Islet of Langerhans (tissue), 1 donor: ENCODE results near the gene THG1L.
"Not testable (repeated sequence)": the region's sequence is repeated elsewhere in the genome, so short reads cannot be mapped to it uniquely, and the experiment has no call there.

Source experiments
- FAIRE-seq: peaks from one replicate; lab custom pipeline; 2011; peaks lifted over from hg19 to GRCh38; lab: Jason Lieb, UNC

The THG1L gene

DNA sequence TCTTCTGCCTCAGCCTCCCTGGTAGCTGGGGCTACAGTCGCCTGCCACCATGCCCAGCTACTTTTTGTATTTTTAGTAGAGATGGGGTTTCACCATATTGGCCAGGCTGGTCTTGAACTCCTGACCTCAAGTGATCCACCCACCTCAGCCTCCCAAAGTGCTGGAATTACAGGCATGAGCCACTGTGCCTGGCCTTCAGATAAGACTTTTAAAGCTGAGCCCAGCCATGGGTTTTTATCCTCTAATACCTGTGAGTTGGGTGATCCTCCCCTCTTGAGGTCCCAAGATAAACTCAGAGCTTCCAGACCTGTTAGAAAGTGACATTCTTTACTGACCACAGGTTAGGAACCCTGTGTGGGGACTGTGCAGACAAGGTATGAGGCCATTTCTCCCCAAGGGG, 3.4 kb upstream of the THG1L start:
- not testable (repeated sequence) for FAIRE-seq

DNA sequence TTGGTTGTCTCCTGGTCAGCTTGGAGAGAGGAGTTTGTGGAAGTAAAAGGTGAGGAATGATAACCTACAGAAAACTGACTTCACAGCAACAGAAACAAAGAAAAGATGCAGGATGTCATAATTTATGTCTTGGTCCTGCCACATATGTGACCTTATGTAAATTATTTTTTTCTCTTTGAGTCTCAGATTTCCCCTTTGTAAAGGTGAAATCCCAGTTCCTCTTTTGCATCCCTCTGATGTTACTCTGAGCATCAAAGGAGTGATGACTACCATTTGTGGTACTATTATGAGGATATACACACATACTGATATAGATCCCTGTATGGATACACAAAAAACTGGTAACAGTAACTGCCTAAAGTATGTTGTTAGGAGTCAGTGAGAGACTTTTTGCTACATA, 1.4 kb upstream of the THG1L start:
- FAIRE-seq: no peak

DNA sequence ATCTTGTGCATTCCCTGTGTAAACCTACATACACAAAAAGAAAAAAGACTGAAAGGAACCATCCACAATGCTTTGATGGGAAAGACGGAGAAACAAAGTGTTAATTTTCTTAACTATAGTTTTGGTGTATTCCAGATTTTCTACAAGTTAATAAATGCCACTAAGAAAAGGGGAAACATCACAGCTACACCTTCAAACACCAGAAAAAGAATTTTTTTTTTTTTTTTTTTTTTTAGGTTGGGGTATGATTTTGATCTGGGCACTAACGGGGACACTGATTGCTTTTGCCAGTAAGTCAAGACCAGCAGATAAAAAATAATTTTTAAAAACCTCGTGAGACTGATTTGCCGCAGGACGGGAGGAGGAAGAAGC, 334 bp upstream of the THG1L start:
- peak; percentile 56 for FAIRE-seq

DNA sequence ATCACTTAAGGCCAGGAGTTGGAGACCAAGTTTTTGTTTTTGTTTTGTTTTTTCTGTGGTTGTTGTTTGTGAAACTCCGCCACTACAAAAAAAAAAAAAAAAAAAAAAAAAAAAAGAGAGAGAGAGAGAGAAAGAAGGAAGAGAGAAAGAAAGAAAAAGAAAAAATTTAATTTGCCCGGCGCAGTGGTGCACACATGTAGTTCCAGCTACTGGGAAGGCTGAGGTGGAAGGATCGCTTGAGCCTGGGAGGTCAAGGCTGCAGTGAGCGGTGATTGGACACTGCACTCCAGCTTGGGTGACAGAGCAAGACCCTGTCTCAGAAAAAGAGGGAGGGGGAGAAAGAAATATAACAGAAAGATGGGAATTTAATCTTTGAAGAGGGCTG, 902 bp downstream of the THG1L start:
- no peak for FAIRE-seq

DNA sequence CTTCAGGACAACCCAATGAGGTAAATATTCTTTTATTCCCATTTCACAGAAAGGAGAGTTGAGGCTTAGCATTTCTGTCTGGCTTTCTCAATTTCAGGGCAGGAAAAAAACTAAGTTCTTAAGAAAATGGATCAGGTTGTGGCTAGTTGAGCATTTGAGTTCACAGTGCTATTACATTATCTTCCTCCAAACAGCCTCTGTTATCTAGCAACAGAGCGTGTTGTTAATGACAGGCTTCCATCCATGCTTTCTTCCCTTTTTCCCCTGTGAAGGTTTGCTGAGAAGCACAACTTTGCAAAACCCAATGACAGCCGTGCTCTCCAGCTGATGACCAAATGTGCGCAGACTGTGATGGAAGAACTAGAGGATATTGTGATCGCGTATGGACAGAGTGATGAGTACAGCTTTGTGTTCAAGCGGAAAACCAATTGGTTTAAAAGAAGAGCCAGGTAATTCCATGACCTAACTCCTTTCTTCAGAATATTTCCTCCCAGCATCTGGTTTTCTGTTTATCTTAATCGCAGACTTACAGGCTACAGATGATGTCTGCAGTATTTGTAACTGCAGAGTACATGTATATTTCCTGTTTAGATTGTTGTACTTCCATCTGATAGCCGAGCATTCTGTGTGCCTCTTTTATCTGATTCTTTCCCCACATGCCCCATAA, 1.5 kb downstream of the THG1L start:
- FAIRE-seq: no peak

DNA sequence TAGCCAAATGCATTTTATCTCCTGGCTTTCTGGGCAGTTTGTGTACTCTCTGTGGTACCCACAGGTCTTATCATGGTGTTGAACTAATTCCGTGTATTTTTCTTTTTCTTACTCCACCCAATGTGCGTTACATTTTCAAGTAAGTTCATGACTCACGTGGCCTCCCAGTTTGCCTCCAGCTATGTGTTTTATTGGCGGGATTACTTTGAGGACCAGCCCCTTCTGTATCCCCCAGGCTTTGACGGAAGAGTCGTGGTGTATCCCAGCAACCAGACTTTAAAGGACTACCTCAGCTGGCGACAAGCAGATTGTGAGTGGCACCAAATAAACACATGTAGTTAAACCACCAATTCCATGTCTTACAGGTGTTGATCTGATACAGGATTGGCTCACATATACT, 3.2 kb downstream of the THG1L start:
- no peak for FAIRE-seq

DNA sequence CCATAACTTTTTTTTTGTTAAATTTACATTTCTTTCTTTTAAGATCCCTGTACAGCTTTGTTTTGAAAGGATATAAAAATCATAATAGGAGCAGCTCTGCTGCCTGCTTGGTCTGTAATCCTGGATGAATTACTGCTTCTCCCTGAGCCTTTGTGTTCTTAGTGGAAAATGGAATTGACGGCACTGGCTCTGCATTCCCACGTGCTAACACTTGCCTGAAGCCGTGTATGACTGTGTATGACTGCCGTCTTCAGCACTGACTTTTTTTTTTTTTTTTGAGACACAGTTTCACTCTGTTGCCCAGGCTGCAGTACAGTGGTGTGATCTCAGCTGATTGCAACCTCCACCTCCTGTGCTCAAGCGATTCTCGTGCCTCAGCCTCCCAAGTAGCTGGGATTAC, 4.8 kb downstream of the THG1L start:
- no peak for FAIRE-seq

DNA sequence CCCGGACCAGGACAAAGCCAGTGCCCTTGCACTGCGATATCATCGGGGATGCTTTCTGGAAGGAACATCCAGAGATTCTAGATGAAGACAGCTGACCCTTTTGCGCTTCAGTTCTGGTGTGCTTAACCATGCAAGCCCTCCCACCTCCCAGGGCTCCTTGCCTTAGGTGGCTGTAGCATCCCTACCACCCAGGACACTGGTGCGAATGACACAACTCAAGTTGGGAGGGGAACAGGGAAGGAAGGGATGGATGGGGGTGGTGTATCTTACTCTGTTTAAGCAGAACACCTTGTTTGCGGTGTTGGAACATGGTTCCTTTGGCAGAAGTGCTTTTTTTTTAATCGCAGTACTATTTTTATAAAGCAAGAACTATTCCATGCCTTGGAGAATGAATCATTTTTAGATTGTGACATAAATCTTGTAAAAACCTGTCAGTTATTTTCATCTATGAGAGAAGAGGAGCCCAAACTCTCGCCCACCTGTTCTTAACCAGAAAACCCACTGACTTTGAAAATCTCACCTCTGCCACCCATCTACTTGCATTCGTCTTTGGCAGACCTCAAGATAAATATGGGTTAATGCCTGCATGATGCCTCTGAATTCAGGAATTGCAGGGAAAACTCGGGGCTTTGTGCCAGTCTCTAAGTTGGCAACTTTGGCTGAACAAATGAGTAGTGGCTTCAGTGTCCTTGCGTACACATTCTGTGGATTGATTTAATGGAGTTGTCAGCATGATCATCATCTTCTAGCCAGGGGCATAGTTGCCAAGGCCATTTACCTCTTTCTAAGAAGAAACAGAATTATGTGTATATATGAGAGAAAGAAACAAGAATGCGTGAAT, 8.4 kb downstream of the THG1L start:
- no peak for FAIRE-seq

DNA sequence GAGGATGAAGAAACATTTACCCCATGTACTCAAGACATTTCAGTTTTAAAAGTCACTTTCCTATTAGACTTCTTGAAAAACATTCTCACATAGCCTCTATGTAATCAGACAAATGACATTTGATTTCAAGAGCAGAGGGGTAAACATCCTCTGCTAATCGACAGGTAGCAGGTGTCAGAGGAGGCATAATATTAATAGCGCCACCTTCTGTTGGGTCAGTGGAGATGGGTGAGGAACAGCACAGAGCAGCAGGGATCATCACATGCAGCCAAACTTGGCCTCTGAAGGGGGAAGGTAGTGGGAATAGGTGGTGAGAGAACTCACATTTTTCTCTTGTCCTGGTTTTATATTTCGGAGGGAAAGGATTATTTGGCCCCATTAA, 9.0 kb downstream of the THG1L start:
- no peak for FAIRE-seq

DNA sequence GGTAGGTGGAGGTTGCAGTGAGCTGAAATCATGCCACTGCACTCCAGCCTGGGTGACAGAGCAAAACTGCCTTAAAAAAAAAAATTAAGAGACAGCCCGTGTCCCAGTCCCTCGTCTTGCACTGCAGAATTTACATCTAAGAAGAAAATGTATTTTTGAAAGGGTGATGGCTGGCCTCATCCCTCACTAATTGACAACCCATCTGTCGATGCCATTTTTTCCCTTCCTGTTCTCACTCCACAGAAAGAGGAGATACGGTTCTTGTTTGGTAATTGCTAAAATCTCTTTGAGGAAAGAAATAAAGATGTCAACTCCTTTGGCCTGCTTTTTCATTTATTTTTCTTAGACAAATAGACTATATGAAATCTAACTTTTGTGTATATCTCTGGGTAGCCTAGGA, 9.9 kb downstream of the THG1L start:
- FAIRE-seq: no peak

DNA sequence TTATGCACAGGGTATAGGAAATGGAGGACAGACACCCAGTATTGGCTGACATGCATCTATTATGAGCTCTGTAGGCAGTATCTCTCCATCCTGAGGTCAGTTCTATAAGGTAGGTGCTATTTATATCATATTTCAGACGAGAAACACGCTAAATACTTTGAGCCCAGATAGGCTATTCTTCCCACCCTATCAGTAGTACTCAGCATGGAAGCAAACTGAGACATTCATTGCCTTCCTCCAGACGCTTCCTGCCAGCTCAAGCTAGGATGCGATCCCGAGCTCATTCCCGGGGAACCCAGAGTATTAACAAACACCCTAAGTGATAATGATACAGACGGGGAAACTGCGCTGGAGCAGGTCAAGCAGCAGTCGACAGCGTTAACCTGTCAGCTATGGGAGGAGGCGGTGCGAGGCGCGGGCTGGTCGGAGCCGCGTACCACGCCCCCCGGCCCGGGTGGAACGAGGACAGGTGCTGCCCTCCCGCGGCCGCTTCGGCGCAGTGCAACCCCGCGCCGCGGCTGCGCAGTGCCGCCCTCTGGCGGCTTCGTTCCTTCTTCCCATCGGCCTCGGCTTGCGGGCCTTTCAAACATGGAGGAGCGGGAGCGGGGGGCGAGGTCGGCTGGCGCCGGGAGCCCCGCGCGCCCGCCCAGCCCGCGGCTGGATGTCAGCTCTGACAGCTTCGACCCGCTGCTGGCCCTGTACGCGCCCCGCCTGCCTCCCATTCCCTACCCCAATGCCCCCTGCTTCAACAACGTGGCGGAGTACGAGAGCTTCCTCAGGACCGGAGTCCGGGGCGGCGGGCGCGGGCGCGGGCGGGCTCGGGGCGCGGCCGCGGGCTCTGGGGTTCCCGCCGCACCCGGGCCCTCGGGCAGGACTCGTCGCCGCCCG, 12.2 kb downstream of the THG1L start, which contains the start of gene LSM11:
Gene LSM11, plus strand, starts transcription at position 550 of the 888 bp plus-strand sequence. Its CDS starts 39 bp downstream, at position 589.
- no peak for FAIRE-seq

DNA sequence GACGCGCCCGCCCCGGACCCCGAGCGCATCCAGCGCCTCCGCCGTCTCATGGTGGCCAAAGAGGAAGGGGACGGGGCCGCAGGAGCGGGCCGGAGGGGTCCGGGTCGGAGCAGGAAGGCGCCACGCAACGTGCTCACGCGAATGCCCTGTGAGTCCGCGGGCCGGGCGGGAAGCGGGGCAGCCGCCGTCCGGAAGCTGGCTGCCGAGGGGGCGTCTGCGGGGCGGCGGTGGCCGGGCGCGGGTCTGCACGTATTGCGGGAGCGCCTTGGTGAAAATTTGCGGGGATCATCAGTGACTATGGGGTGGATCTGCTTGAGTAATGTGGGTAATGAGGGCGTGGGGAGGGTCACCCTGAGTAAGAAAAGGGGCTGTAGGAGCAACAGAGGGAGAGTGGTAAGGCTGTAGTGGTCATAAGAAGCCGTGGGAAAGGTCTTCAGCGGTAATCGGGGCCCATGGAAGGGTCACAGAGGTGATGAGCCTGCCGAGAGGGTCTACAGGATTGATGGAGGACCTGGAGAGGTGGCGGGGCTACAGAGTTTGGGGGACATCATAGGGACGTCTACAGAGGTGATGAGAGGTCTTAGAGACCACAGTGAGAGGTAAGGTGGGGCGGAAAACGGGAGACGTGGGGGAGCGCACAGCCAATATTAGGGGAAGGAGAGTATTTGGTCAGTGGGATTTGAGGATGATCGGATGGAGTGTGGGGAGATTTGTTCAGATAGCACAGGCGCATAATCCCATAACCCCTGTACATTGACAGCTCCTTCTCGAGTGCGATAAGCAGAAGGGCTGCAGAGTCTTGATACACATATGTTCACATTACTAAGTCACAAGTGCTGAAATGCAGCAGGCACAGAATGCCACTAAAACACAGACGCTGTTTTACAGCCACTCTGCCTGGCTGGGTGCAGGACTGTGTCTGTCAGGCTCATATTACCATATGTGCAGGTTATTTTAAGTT, 13.1 kb downstream of the THG1L start:
- FAIRE-seq: no peak

DNA sequence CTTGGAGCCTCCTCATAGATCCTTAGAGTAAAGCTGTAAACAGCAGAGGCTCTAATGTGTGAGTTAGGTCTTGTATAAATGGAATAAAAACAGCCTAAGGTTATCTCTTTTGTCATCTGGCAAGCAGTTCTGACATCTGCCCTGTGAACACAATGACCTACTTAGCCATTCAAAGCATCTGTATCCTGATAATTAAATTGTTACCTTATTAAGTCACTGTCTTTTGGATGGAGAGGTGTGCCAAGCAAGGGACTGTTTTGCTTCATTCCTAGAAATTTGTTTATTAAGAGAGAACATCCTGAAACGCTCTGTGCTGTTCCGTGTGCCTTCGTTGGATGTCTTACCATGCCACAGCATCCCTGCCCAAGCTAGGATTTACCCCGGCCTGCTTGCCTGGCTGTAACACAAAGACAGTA, 13.8 kb downstream of the THG1L start:
- FAIRE-seq: no peak

DNA sequence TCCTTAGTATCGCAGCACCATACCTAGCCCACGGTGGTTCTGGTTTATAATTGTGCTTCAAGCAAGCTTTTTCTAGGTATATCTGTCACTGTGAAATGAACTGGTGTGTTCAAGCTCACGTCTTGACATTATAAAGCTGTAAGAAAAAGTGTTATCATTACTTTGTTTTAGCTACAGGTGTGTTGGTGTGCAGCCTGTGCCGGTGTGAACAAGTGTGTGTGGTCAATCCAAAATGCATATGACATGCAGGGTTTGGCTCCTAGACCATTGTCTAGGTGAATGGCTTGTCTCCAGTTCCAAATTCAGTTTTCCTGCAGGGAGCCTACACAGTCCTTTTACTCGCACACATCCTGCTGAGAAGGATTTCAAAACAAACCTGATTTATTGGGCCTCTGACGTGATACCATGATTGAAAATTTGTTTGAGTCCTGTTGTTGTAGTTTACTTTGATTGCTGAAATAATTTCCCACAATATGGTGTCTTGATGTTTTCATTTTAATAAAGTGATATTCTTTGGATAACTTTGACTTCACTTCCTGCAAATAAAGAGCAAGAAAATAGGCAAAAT, 16.0 kb downstream of the THG1L start:
- no peak for FAIRE-seq

DNA sequence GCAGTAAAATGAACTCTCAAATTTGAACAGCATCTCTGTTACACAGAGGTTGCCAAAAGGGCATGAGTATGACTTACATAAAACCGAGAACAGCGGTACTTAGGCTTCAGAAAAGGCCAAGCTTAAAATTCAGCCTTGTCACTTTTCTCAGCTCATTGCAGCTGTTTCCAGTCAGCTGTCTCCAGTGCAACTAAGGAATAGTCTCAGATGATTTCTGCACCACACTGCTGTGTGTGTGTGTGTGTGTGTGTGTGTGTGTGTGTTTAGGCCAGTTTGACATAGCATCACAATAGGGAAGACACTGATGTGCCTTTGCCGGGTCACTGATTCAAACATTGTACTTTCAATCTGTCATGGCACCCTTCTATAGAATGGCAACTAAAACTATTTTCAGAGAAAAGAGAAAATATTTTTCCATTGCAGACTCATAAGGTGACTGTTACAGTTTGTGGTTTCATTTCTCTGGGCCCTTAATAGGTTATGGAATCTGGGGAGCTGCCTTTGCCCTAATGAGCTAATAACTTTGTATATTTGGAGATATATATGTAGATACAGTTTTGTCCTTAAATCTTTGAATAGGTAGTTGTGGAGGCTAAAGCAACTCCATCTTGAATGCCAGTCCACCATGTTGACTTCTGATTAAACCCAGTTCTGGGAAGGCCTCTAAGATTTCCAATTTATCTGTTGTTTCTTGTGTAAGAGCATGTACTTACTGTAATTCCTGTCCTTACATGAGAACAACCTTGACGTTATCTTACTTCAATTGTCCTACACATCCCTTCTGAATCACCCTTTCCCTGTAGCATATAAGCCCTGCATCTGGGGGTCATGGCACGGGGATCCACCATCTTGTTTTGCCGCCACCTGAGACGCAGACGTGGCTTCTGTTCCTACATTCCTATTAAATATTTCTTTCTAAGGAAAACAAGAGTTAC, 16.8 kb downstream of the THG1L start:
- FAIRE-seq: no peak

DNA sequence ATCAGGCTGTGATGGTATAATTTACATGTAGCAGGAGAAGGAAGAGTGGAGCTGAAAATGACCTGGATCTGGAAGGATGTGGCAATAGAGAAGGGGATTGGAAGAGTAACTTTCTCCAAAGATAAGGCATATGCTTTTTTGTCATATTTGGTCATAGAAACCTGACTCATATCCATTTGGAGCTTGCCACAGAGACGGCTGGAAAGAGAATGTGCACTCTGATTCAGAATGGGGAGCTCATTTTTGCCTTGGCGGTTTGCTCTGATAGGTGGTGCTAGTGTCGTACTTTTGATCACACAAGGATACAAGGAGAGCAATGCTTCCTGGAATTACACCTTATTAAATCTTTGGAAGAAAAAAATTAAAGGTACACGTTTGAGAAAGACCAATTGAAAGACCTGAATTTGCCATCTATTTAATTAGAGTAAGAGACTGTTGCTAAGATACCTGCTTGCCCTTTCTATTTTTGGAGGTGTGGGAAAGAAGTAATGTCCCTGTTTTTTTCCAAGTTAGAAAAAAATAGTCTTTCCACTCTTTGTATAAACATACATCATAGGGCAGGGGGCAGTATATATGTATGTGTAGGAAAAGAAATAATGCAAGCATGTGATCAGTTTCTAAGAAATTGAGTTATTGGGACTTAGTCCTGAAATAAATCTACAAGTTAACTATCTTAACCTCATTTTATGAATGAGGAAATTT, 17.7 kb downstream of the THG1L start:
- no peak for FAIRE-seq

DNA sequence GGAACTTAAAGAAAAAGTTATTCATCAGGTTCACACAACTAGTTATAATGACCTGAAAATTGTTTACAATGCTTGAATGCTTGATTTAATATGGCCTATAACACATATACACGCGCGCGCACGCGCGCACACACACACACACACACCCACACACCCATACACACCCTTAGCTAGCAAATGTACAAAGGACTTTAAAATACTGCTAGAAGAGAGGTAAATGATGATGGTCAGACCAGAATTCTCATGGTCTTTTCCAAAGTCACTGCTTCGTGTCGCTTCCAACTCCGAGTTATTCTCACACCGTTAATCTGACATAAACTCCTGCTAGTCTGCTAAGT, 18.2 kb downstream of the THG1L start:
- FAIRE-seq: no peak

DNA sequence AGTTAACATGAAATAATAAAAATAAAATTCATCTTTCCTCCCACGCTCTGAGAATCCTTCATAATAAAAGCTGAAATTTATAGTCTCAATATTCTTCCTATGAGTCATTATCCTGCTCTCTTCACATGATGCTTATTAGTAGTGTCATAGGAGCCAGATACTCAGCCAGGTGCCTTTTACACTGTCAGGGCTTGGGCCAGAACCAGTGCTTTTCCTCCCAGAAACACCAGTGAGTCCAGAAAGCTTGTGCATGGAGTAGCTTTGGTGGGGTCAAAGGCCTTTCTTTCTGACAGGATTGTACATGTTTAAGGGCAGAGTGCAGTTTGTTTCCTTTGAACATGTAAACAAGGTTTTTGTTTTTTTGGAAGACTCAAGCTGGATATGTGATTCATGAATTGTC, 19.1 kb downstream of the THG1L start:
- no peak for FAIRE-seq

DNA sequence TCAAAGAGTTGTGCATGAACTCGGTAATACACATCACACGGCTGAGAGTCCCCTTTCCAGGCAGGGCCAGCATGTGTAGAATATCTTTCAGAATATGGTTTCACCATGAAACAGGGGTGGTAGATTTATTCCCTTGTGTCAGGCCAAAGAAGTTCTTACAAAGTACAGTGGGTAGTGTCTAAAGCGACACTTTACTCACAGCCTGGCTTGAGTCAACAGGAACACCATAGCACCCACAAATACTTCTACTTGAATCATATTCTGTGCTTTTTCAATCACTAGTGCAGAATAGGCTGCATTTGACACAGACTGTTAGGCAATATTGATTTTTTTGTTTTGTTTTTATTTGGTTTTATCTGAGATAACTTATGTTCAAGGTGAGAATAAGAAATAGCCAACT, 24.9 kb downstream of the THG1L start:
- FAIRE-seq: no peak

DNA sequence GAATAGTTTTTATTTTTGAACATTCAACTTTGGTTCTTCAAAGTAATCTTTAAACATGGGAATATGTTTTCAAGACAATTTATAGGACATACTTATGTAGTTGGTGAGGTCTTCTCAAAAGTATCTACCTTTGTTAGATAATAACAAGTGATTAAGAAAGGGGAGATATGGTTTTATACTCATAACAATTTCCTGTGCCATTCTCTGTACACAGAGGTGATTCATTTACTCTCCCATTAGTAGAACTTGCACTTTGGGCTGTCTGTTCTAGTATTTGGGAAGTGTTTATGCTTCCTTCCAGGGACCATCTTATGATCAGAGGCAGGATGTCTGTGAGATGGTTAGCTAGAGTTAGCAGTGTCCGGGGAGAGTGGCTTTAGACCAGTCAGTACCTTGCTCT, 27.5 kb downstream of the THG1L start:
- FAIRE-seq: no peak
